NB4 (cell line): ENCODE results near the gene NPEPL1.

Experiments
- CTCF ChIP-seq: IDR thresholded peaks from one replicate; pipeline ENCODE4 v1.5.1; 2012; ENCODE audit warnings: low read depth, low read length
- POLR2A ChIP-seq: IDR thresholded peaks from 2 replicates; pipeline ENCODE4 v1.6.1; 2011; ENCODE audit warnings: mild to moderate bottlenecking; ENCODE audit not compliant: insufficient read length; ENCODE audit errors: extremely low read depth

- TF ChIP-seq CTCF (no peak), POLR2A (no peak)
Observed at GRCh38 chr20:58705208-58705926, 12.8 kb downstream of the NPEPL1 start.
